Measurements from ENCODE around the gene OR2T1. TPM values are rescaled to one million over a fixed set of nuclear protein-coding genes. Genes with fewer than 3 reads are reported as not detected.

OR2T1 gene
- total RNA-seq, 1 donor from 2014 or later = not detected

DNA sequence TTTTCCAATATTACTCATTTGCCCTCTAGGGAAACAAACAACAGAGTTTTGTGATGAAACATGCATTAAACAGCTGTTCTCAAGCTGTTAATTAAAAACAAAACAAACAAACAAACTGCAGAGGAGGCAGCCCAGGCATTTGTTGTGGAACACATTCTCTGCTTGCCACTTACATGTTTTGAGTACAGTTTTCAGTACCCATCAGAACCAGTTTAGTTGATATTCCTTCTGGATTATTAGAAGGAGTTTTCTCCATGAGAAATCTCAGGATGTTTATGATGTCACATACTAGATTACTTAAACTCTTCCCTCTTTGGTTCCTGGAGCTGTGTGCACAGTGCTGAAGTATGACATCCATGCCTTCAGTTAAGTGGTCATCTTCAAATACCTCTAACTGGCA is 27.4 kb upstream of the OR2T1 start, which contains the start of gene OR2T6:
Gene OR2T6 (plus strand): TSS at position 301 of the 400 bp plus-strand sequence. CDS start 11,863 bp downstream, outside the sequence.
- no peaks in the 10 kb centered on the region for H3K4me1 ChIP-seq (ENCODE audit: insufficient read depth, low read length)
- H3K36me3 Mint-ChIP-seq (ENCODE audit: low read depth, unreplicated experiment) = no peaks in the 10 kb centered on the region
- no peak for FAIRE-seq

GRCh38 chr1:248376916-248377315 is 25.9 kb upstream of the OR2T1 start:
- Histone ChIP-seq H3K9me3 (ENCODE audit: insufficient read depth, low read depth, low read length) (peaks cover 3% of the 10 kb centered on the region), H3K27me3 (ENCODE audit: insufficient read depth, low read length) (no peaks in the 10 kb centered on the region), H3K4me1 (ENCODE audit: insufficient read depth, low read length) (no peaks in the 10 kb centered on the region), H3K27ac (ENCODE audit: low read depth, low read length) (no peak overlapping the region), H2AFZ (ENCODE audit: low read depth, low read length) (no peak overlapping the region), H3K36me3 (ENCODE audit: insufficient read depth, low read length) (no peaks in the 10 kb centered on the region), H3K4me2 (ENCODE audit: low read length) (no peak overlapping the region), H3K79me2 (ENCODE audit: insufficient read depth, low read length) (no peaks in the 10 kb centered on the region), H3K9ac (ENCODE audit: low read length) (no peak overlapping the region), H4K20me1 (ENCODE audit: insufficient read depth, low read length) (no peaks in the 10 kb centered on the region), H3K4me3 (ENCODE audit: insufficient read depth, low read depth, low read length) (no peak overlapping the region)
- H3K27me3 Mint-ChIP-seq (ENCODE audit: low read depth, unreplicated experiment) = no peaks in the 10 kb centered on the region
- no peak overlapping the region for H3K4me3 Mint-ChIP-seq (ENCODE audit: unreplicated experiment)
- TF ChIP-seq, protein P1, sequence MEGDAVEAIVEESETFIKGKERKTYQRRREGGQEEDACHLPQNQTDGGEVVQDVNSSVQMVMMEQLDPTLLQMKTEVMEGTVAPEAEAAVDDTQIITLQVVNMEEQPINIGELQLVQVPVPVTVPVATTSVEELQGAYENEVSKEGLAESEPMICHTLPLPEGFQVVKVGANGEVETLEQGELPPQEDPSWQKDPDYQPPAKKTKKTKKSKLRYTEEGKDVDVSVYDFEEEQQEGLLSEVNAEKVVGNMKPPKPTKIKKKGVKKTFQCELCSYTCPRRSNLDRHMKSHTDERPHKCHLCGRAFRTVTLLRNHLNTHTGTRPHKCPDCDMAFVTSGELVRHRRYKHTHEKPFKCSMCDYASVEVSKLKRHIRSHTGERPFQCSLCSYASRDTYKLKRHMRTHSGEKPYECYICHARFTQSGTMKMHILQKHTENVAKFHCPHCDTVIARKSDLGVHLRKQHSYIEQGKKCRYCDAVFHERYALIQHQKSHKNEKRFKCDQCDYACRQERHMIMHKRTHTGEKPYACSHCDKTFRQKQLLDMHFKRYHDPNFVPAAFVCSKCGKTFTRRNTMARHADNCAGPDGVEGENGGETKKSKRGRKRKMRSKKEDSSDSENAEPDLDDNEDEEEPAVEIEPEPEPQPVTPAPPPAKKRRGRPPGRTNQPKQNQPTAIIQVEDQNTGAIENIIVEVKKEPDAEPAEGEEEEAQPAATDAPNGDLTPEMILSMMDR (IDR thresholded peaks at IDR 0.05; ENCODE audit: insufficient read depth, low read depth, low read length) = no peak
- no peak for TF ChIP-seq EZH2 (IDR thresholded peaks at IDR 0.05; ENCODE audit: insufficient read depth, low read length)
- FAIRE-seq (no peak), DNase-seq (ENCODE audit: low read depth) (no peak)
- no peaks in the 10 kb centered on the region for H3K4me1 Mint-ChIP-seq (ENCODE audit: low read depth, unreplicated experiment)
- no peaks in the 10 kb centered on the region for H3K36me3 Mint-ChIP-seq (ENCODE audit: low read depth, unreplicated experiment)
- H3K27ac Mint-ChIP-seq (ENCODE audit: unreplicated experiment) = no peak overlapping the region
- peaks cover 11% of the 10 kb centered on the region for H3K9me3 Mint-ChIP-seq (ENCODE audit: unreplicated experiment)

More for the DNA sequence above, 27.4 kb upstream of the OR2T1 start, which contains the start of gene OR2T6:
- no peak within 1 kb of the TSS for H3K9ac ChIP-seq (ENCODE audit: low read length)
- no peaks in the 10 kb centered on the region for H3K4me1 Mint-ChIP-seq (ENCODE audit: low read depth, unreplicated experiment)
- H4K20me1 ChIP-seq (ENCODE audit: insufficient read depth, low read length) = no peaks in the 10 kb centered on the region
- H2AFZ ChIP-seq (ENCODE audit: low read depth, low read length) = no peak within 1 kb of the TSS
- peaks cover 12% of the 10 kb centered on the region for H3K9me3 Mint-ChIP-seq (ENCODE audit: unreplicated experiment)
- no peaks in the 10 kb centered on the region for H3K27me3 ChIP-seq (ENCODE audit: insufficient read depth, low read length)
- TF ChIP-seq EZH2 (IDR thresholded peaks at IDR 0.05; ENCODE audit: insufficient read depth, low read length) = no peak
- TF ChIP-seq, protein P1 (IDR thresholded peaks at IDR 0.05; ENCODE audit: insufficient read depth, low read depth, low read length) = no peak
- H3K4me3 Mint-ChIP-seq (ENCODE audit: unreplicated experiment) = no peak within 1 kb of the TSS
- H3K4me2 ChIP-seq (ENCODE audit: low read length) = no peak within 1 kb of the TSS
- no peaks in the 10 kb centered on the region for H3K36me3 ChIP-seq (ENCODE audit: insufficient read depth, low read length)
- no peak within 1 kb of the TSS for H3K27ac Mint-ChIP-seq (ENCODE audit: unreplicated experiment)
- DNase-seq (ENCODE audit: low read depth) = no peak
- H3K9me3 ChIP-seq (ENCODE audit: insufficient read depth, low read depth, low read length) = peaks cover 3% of the 10 kb centered on the region
- H3K79me2 ChIP-seq (ENCODE audit: insufficient read depth, low read length) = no peaks in the 10 kb centered on the region
- H3K27ac ChIP-seq (ENCODE audit: low read depth, low read length) = no peak within 1 kb of the TSS
- H3K27me3 Mint-ChIP-seq (ENCODE audit: low read depth, unreplicated experiment) = no peaks in the 10 kb centered on the region
- H3K4me3 ChIP-seq (ENCODE audit: insufficient read depth, low read depth, low read length) = no peak within 1 kb of the TSS

GRCh38 chr1:248380854-248381253 is 22.0 kb upstream of the OR2T1 start:
- H3K9me3 ChIP-seq (ENCODE audit: insufficient read depth, low read depth, low read length) = no peaks in the 10 kb centered on the region

More at GRCh38 chr1:248380854-248381253, 22.0 kb upstream of the OR2T1 start:
- Histone ChIP-seq H2AFZ (ENCODE audit: low read depth, low read length) (no peak overlapping the region), H3K4me1 (ENCODE audit: insufficient read depth, low read length) (no peaks in the 10 kb centered on the region), H3K9ac (ENCODE audit: low read length) (no peak overlapping the region), H3K36me3 (ENCODE audit: insufficient read depth, low read length) (no peaks in the 10 kb centered on the region), H3K27ac (ENCODE audit: low read depth, low read length) (no peak overlapping the region), H3K79me2 (ENCODE audit: insufficient read depth, low read length) (no peaks in the 10 kb centered on the region), H3K4me3 (ENCODE audit: insufficient read depth, low read depth, low read length) (no peak overlapping the region), H4K20me1 (ENCODE audit: insufficient read depth, low read length) (no peaks in the 10 kb centered on the region), H3K4me2 (ENCODE audit: low read length) (no peak overlapping the region), H3K27me3 (ENCODE audit: insufficient read depth, low read length) (no peaks in the 10 kb centered on the region)
- Mint-ChIP-seq H3K27me3 (ENCODE audit: low read depth, unreplicated experiment) (no peaks in the 10 kb centered on the region), H3K36me3 (ENCODE audit: low read depth, unreplicated experiment) (no peaks in the 10 kb centered on the region), H3K4me1 (ENCODE audit: low read depth, unreplicated experiment) (no peaks in the 10 kb centered on the region), H3K4me3 (ENCODE audit: unreplicated experiment) (no peak overlapping the region), H3K9me3 (ENCODE audit: unreplicated experiment) (peaks cover 3% of the 10 kb centered on the region), H3K27ac (ENCODE audit: unreplicated experiment) (no peak overlapping the region)
- no peak for FAIRE-seq
- no peak for DNase-seq (ENCODE audit: low read depth)
- TF ChIP-seq EZH2 (IDR thresholded peaks at IDR 0.05; ENCODE audit: insufficient read depth, low read length) = no peak
- TF ChIP-seq, protein P1 (IDR thresholded peaks at IDR 0.05; ENCODE audit: insufficient read depth, low read depth, low read length) = no peak

Data from astrocyte (in vitro differentiated cells and primary cell).